ENCODE results near the gene ZNF710. TPM values are rescaled to one million over a fixed set of nuclear protein-coding genes. Genes with fewer than 3 reads are reported as not detected.

Gene ZNF710
- total RNA-seq, 1 experiment from 2014 or later: 10.0 TPM

GRCh38 chr15:90037511-90037860 lies 36.4 kb downstream of the ZNF710 start:
- no peaks in the 10 kb centered on the region for H3K9me3 ChIP-seq (ENCODE audit: control insufficient read depth in 1 of 2, insufficient read depth in 1 of 2, low read depth in 1 of 2, low read length in 2 of 2)
- no peak overlapping the region for H2AFZ ChIP-seq (ENCODE audit: low read depth, low read length, poor library complexity, severe bottlenecking)
- no peak overlapping the region for H3K9ac ChIP-seq (ENCODE audit: low read length)
- POLR2A ChIA-PET: no interaction called here
- TF ChIP-seq YY1 (IDR thresholded peaks at IDR 0.05; ENCODE audit: extremely low read depth, insufficient replicate concordance, low read depth, low read length) (no peak), ZNF274 (IDR thresholded peaks at IDR 0.05; ENCODE audit: low read depth, low read length) (no peak), SRF (IDR thresholded peaks at IDR 0.05; ENCODE audit: low read depth) (no peak), ELF1 (IDR thresholded peaks at IDR 0.05; ENCODE audit: borderline replicate concordance, low read depth) (no peak), POLR2AphosphoS5 (IDR thresholded peaks at IDR 0.05; ENCODE audit: low read depth, low read length) (no peak), TCF7L2 (IDR thresholded peaks at IDR 0.05; ENCODE audit: borderline replicate concordance, extremely low read depth, insufficient read depth, insufficient read length) (no peak), SIN3A (IDR thresholded peaks at IDR 0.05; ENCODE audit: low read depth) (no peak), MAX (IDR thresholded peaks at IDR 0.05) (no peak), POLR2A (IDR thresholded peaks at IDR 0.05; ENCODE audit: borderline replicate concordance, extremely low read depth, insufficient read depth, insufficient read length) (no peak), JUND (IDR thresholded peaks at IDR 0.05) (no peak), RAD21 (IDR thresholded peaks at IDR 0.05; ENCODE audit: low read depth) (no peak)
- intact Hi-C loops (cut with micrococcal nuclease): no loop called here
- peaks cover 7 to 41% of the 10 kb centered on the region in 2 experiments for H3K4me1 ChIP-seq (ENCODE audit: control insufficient read depth in 1 of 2, insufficient read depth in 2 of 2, low read length in 2 of 2)
- H4K20me1 ChIP-seq (ENCODE audit: insufficient read depth): no peaks in the 10 kb centered on the region
- H3K4me3 ChIP-seq (replicated peaks in 1 of 2; ENCODE audit: low read depth in 1 of 2, low read length in 2 of 2): no peak overlapping the region
- no peaks in the 10 kb centered on the region for H3K9me2 ChIP-seq (ENCODE audit: insufficient read depth)
- no peaks in the 10 kb centered on the region for H3K79me2 ChIP-seq (ENCODE audit: insufficient read depth, low read length)
- H3K36me3 ChIP-seq (ENCODE audit: control insufficient read depth in 1 of 2, insufficient read depth in 2 of 2, low read length in 2 of 2): no peaks in the 10 kb centered on the region
- no TSS peak for BruUV-seq (replicated peaks)
- ATAC-seq (no peak), DNase-seq (ENCODE audit: low read depth, low spot score) (no peak)
- no peaks in the 10 kb centered on the region for H3K27me3 ChIP-seq (ENCODE audit: insufficient read depth, low read length)
- H3K4me2 ChIP-seq (ENCODE audit: low read length): no peak overlapping the region
- H3K27ac ChIP-seq (ENCODE audit: low read depth, low read length): no peak overlapping the region
- RAD21 ChIA-PET (ENCODE audit: low non-redundant PET in 1 of 2, low total read pairs in 2 of 2, uncharacterized antibody in 2 of 2, unreplicated experiment in 2 of 2): no interaction called here
- CTCF ChIA-PET: no interaction called here

GRCh38 chr15:90037961-90038631 lies 37.0 kb downstream of the ZNF710 start:
- Histone ChIP-seq H3K79me2 (ENCODE audit: insufficient read depth, low read length) (no peaks in the 10 kb centered on the region), H3K27ac (ENCODE audit: low read depth, low read length) (no peak overlapping the region), H3K27me3 (ENCODE audit: insufficient read depth, low read length) (no peaks in the 10 kb centered on the region), H3K36me3 (ENCODE audit: control insufficient read depth in 1 of 2, insufficient read depth in 2 of 2, low read length in 2 of 2) (no peaks in the 10 kb centered on the region), H3K4me1 (ENCODE audit: control insufficient read depth in 1 of 2, insufficient read depth in 2 of 2, low read length in 2 of 2) (peaks cover 7 to 39% of the 10 kb centered on the region in 2 experiments), H4K20me1 (ENCODE audit: insufficient read depth) (no peaks in the 10 kb centered on the region), H2AFZ (ENCODE audit: low read depth, low read length, poor library complexity, severe bottlenecking) (no peak overlapping the region), H3K9me3 (ENCODE audit: control insufficient read depth in 1 of 2, insufficient read depth in 1 of 2, low read depth in 1 of 2, low read length in 2 of 2) (no peaks in the 10 kb centered on the region), H3K9me2 (ENCODE audit: insufficient read depth) (no peaks in the 10 kb centered on the region), H3K4me3 (replicated peaks in 1 of 2; ENCODE audit: low read depth in 1 of 2, low read length in 2 of 2) (no peak overlapping the region), H3K9ac (ENCODE audit: low read length) (no peak overlapping the region), H3K4me2 (ENCODE audit: low read length) (no peak overlapping the region)
- no TSS peak for BruUV-seq (replicated peaks)
- DNase-seq (ENCODE audit: low read depth, low spot score): no peak
- RAD21 ChIA-PET (ENCODE audit: low non-redundant PET in 1 of 2, low total read pairs in 2 of 2, uncharacterized antibody in 2 of 2, unreplicated experiment in 2 of 2): no interaction called here
- no peak for ATAC-seq
- intact Hi-C loops (cut with micrococcal nuclease): no loop called here
- CTCF ChIA-PET: no interaction called here
- POLR2A ChIA-PET: no interaction called here
- TF ChIP-seq ZNF274 (IDR thresholded peaks at IDR 0.05; ENCODE audit: low read depth, low read length): no peak
- no peak for TF ChIP-seq ELF1 (IDR thresholded peaks at IDR 0.05; ENCODE audit: borderline replicate concordance, low read depth)
- no peak for TF ChIP-seq SIN3A (IDR thresholded peaks at IDR 0.05; ENCODE audit: low read depth)
- TF ChIP-seq CBX3 (IDR thresholded peaks at IDR 0.05; ENCODE audit: low read depth): no peak
- no peak for TF ChIP-seq EZH2 (IDR thresholded peaks at IDR 0.05)
- TF ChIP-seq JUND (IDR thresholded peaks at IDR 0.05): no peak
- TF ChIP-seq EGR1 (IDR thresholded peaks at IDR 0.05; ENCODE audit: low read depth): no peak
- no peak for TF ChIP-seq RAD21 (IDR thresholded peaks at IDR 0.05; ENCODE audit: low read depth)
- TF ChIP-seq CTCF (IDR thresholded peaks at IDR 0.05 in 2 of 3, conservative IDR thresholded peaks at IDR 0.05 in 1 of 3; ENCODE audit: borderline replicate concordance in 1 of 3, insufficient read depth in 1 of 3, low read depth in 2 of 3, low read length in 2 of 3): no peak
- no peak for TF ChIP-seq MAX (IDR thresholded peaks at IDR 0.05)
- TF ChIP-seq ZBTB33 (IDR thresholded peaks at IDR 0.05; ENCODE audit: extremely low read depth, insufficient replicate concordance, low read length): no peak
